Measurements from ENCODE around the gene APOBEC2. TPM values are rescaled to one million over a fixed set of nuclear protein-coding genes. Genes with fewer than 3 reads are reported as not detected.

The APOBEC2 gene
- total and polyA plus RNA-seq, 2 of the 4 experiments (the other 2 are of a cell fraction): not detected

GRCh38 chr6:41039060-41039998, 13.7 kb upstream of the APOBEC2 start, which contains the start of gene UNC5CL:
UNC5CL (minus strand) TSS chr6:41039221; CDS start chr6:41035074, 4,147 bp downstream.
- Histone ChIP-seq H3K18ac (ENCODE audit: low read depth, low read length) (no peak within 1 kb of the TSS), H3K27ac (ENCODE audit: insufficient read depth, low read length) (no peak within 1 kb of the TSS), H3K9ac (ENCODE audit: low read depth, low read length) (no peak within 1 kb of the TSS), H2AK9ac (replicated peaks; ENCODE audit: low read depth, low read length, poor library complexity) (no peak within 1 kb of the TSS), H2BK15ac (ENCODE audit: low read depth, low read length) (no peak within 1 kb of the TSS), H2BK120ac (ENCODE audit: low read depth, low read length) (no peak within 1 kb of the TSS), H3K79me1 (ENCODE audit: low read depth in 1 of 2, low read length in 2 of 2) (no peaks in the 10 kb centered on the region), H3K23ac (ENCODE audit: low read depth, low read length) (no peak within 1 kb of the TSS), H3K9me3 (ENCODE audit: control insufficient read depth, insufficient read depth, low read length) (no peaks in the 10 kb centered on the region), H4K20me1 (ENCODE audit: insufficient read depth, low read length) (no peaks in the 10 kb centered on the region), H3K4me3 (ENCODE audit: insufficient read depth, low read depth, low read length) (no peak within 1 kb of the TSS), H2AK5ac (ENCODE audit: low read depth, low read length) (no peak within 1 kb of the TSS), H2BK5ac (ENCODE audit: low read depth, low read length, poor library complexity, severe bottlenecking) (no peak within 1 kb of the TSS), H3K27me3 (ENCODE audit: control insufficient read depth, insufficient read depth, low read length) (peaks cover 14% of the 10 kb centered on the region), H3K9me1 (ENCODE audit: insufficient read depth, low read length) (no peaks in the 10 kb centered on the region), H3K4me2 (ENCODE audit: low read depth, low read length) (no peak within 1 kb of the TSS), H3K4me1 (ENCODE audit: control insufficient read depth, insufficient read depth, low read length) (no peaks in the 10 kb centered on the region), H2AFZ (replicated peaks; ENCODE audit: low read length, poor library complexity) (no peak within 1 kb of the TSS), H4K91ac (ENCODE audit: insufficient read depth, low read depth, low read length) (no peak within 1 kb of the TSS), H4K5ac (ENCODE audit: low read depth, low read length) (no peak within 1 kb of the TSS), H3K36me3 (ENCODE audit: control insufficient read depth, insufficient read depth, low read length) (no peaks in the 10 kb centered on the region), H3K4ac (ENCODE audit: low read depth, low read length) (no peak within 1 kb of the TSS), H2BK20ac (ENCODE audit: low read depth, low read length) (no peak within 1 kb of the TSS), H3K14ac (replicated peaks; ENCODE audit: low read depth, low read length) (no peak within 1 kb of the TSS), H3K56ac (ENCODE audit: extremely low read depth, insufficient read depth, low read length) (no peak within 1 kb of the TSS), H4K8ac (ENCODE audit: low read depth in 2 of 2, low read length in 2 of 2) (no peak within 1 kb of the TSS)
- BruUV-seq (replicated peaks): no TSS peak
- ATAC-seq (ENCODE audit: low read depth) (peak; percentile 78), DNase-seq (no peak)
- in situ Hi-C loops (cut with MboI; ENCODE audit: low sequenced_read_pairs): loop anchor here (25.0 kb wide), 2 partner anchors 1052 to 1677 kb away; no protein-coding TSS in a partner anchor
- ChIA-PET POLR2A (ENCODE audit: unreplicated experiment) (no interaction called here), CTCF (interaction anchor here (0.9 to 2.5 kb wide), 3 partner anchors 12 to 151 kb away, joined by 3 to 11 read pairs (median 4); no protein-coding TSS in a partner anchor)
- dilution Hi-C loops (cut with HindIII; ENCODE audit: low sequenced_read_pairs, unreplicated experiment): no loop called here
- WGBS, 2 experiments (ENCODE audit: extremely low coverage in 2 of 2, insufficient read length in 1 of 2): 72% methylated on average over 6 of the region's 10 CpGs; no CpG with 5 or more reads in 1 of the 2 experiments
- intact Hi-C loops (cut with micrococcal nuclease): no loop called here
- TF ChIP-seq NFE2L2 (IDR thresholded peaks at IDR 0.05; ENCODE audit: low read depth, low read length): no peak
- TF ChIP-seq, protein P1, sequence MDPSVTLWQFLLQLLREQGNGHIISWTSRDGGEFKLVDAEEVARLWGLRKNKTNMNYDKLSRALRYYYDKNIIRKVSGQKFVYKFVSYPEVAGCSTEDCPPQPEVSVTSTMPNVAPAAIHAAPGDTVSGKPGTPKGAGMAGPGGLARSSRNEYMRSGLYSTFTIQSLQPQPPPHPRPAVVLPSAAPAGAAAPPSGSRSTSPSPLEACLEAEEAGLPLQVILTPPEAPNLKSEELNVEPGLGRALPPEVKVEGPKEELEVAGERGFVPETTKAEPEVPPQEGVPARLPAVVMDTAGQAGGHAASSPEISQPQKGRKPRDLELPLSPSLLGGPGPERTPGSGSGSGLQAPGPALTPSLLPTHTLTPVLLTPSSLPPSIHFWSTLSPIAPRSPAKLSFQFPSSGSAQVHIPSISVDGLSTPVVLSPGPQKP (IDR thresholded peaks at IDR 0.05; ENCODE audit: borderline replicate concordance, low read depth, low read length): no peak
- TF ChIP-seq SMC3 (IDR thresholded peaks at IDR 0.05; ENCODE audit: low read depth, low read length): peak; percentile 40; the same call in 1 of the 2 replicates
- peak; percentile 59 for TF ChIP-seq CTCF (conservative IDR thresholded peaks at IDR 0.05; ENCODE audit: low read depth, low read length)
- no peak for TF ChIP-seq POLR2A (IDR thresholded peaks at IDR 0.05; ENCODE audit: low read depth, low read length)
- TF ChIP-seq BHLHE40 (IDR thresholded peaks at IDR 0.05; ENCODE audit: low read depth, low read length): no peak
- TF ChIP-seq RFX5 (IDR thresholded peaks at IDR 0.05; ENCODE audit: low read depth, low read length): no peak
- TF ChIP-seq MAZ (IDR thresholded peaks at IDR 0.05; ENCODE audit: borderline replicate concordance, low read depth, low read length): no peak
- TF ChIP-seq MXI1 (IDR thresholded peaks at IDR 0.05; ENCODE audit: borderline replicate concordance, low read depth, low read length): no peak
- no peak for TF ChIP-seq MAFK (IDR thresholded peaks at IDR 0.05; ENCODE audit: low read depth, low read length)
- TF ChIP-seq RCOR1 (IDR thresholded peaks at IDR 0.05; ENCODE audit: insufficient replicate concordance, low read length): no peak
- no peak for TF ChIP-seq CHD1 (IDR thresholded peaks at IDR 0.05; ENCODE audit: low read depth, low read length)
- no peak for TF ChIP-seq FOS (IDR thresholded peaks at IDR 0.05; ENCODE audit: low read depth, low read length)
- TF ChIP-seq, protein P2, sequence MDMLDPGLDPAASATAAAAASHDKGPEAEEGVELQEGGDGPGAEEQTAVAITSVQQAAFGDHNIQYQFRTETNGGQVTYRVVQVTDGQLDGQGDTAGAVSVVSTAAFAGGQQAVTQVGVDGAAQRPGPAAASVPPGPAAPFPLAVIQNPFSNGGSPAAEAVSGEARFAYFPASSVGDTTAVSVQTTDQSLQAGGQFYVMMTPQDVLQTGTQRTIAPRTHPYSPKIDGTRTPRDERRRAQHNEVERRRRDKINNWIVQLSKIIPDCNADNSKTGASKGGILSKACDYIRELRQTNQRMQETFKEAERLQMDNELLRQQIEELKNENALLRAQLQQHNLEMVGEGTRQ (IDR thresholded peaks at IDR 0.05; ENCODE audit: low read depth, low read length): no peak
